EH (cell line): ENCODE data around the gene RNF130.
A peak's percentile ranks its signal among the peaks of the same experiment; 100 is the strongest.

Experiments
- DNase-seq: peaks from one replicate; pipeline ENCODE4 v3.0.0-alpha.2; 2015; ENCODE audit warnings: low read depth

Gene RNF130

DNA sequence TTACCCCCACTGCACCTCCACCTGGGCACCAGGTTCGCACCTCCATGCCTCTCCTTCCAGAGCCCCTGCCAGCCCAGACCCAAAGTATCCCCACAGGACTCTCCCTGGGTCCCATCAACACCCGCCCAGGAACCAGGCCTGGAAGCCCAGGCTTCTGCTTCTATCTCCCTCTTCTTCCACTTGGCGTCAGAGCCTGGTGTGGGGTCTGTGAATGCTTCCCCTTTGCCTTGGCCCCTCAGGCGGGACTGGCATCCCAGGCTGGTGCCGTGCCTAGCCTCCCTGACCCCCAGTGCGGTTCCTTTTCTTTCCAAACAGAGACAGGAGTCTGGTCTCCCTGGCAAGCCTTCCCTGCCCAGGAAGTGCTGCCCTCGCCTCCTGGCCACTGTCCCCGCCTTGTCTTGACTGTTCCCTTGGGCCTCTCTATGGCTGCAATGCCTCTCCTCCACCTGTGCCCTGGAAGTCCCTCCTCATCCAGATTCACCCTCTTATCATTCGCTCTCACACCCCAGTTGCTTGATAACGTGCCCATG, 156.1 kb downstream of the RNF130 start:
- DNase-seq: no peak

GRCh38 chr5:179914032-179914755, 157.4 kb downstream of the RNF130 start:
- DNase-seq: peak; percentile 79

DNA sequence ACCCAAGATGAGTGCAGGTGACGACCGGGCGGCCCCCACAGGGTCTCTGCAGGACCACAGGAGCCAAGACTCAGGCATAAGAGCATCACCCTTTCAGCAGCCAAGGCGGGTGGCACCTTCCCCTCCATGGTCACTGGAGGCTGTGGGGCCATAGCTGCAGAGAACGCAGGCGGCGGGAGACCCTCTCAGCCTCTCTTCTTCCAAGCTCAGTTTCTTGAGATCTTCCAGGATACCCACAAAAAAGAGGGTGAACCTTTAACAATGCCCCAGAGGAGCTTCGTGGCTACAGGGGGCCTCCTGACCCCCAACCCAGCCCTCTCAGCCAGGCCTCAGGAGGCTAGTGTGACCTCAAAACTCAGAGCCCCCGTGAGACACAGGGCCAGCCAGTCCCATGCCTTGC, 158.1 kb downstream of the RNF130 start:
- no peak for DNase-seq

DNA sequence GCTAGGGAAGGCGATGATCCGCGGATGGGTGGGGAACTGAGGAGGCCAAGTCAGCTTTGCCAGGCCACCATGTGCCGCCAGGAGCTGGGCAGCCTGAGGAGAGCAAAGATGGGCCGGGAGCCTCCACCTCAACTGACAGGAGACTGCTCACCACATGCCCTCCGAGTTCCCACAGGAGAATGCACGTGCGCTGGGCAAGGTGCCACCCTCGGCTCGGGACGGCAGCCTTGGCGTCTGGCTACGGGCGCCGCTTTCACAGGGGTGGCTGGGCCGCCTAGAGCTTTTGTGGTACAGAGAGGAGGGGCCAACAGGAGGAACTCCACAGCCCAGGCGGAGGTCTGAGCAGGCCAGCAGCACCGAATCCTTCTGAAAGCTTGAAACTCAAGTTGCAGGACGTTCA, 158.6 kb downstream of the RNF130 start:
- DNase-seq: no peak

GRCh38 chr5:179912386-179912785, 159.2 kb downstream of the RNF130 start:
- DNase-seq: no peak

GRCh38 chr5:179909224-179909623, 162.3 kb downstream of the RNF130 start:
- DNase-seq: no peak

GRCh38 chr5:179908528-179908927, 163.0 kb downstream of the RNF130 start:
- no peak for DNase-seq

GRCh38 chr5:179907556-179908324, 163.8 kb downstream of the RNF130 start, which contains the start of gene TBC1D9B:
Gene TBC1D9B, minus strand, starts transcription at chr5:179907897. Its CDS starts 76 bp downstream, at chr5:179907821.
- DNase-seq: peak; percentile 73

DNA sequence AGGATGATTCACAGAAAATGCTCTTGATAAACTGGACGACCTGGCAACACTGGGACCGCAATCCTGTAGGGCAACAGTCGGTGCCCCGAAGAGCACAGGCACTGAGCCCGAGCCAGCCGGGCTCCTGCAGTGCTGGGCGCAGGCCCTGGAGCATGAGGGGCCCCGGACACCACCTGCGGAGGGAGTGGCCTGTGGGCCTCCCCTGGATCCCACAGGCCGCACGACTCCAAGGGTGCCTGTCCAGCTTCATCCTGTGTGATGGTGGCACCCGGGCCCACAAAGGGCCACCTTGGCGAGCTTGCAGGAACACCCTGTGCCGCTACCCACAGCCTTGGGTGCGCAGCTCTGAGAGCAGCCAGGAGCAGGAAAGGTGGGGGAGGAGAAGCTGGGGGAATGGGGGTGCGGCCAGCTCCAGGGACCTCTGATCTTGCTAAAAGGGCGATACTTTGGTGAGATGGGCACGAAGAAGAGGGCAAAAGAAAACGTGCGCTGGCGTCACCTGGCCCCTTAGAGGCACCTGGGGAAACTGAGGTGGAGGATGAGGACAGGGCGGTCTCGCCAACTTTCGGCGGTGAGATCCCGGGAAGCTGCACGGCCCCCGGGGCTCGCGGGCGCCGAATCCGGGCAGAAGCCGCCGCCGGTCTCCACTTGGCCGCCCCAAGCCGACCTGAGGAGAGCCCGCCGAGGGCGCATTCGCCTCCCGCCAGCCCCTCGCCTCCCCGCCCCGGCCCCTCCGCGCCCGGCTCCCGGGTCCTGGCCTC, 164.6 kb downstream of the RNF130 start:
- peak; percentile 40 for DNase-seq

- DNase-seq: no peak
These were observed 165.2 kb downstream of the RNF130 start for GRCh38 chr5:179906294-179906794.

DNA sequence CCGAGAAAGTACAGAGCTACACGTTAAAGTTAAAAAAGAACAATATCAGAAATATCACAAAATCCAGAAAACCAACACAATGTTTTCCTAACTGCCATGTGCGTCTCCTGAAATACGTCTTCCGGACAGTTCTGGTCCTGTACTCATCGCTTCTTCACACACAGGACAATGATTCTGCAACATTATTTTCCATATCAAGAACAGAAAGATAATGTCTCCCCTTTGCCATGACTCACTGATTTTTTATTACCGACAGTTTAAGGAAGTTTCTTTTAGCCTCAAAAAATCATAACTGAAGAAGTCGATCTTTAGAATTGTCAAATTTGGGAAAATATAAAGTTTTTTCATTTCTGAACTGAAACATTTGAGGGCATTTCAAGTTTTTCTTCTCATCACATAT, 166.4 kb downstream of the RNF130 start:
- no peak for DNase-seq
